ENCODE measurements around the gene RERE. TPM values are rescaled to one million over a fixed set of nuclear protein-coding genes. Genes with fewer than 3 reads are reported as not detected.

RERE gene
- total RNA-seq, 2 donors from 2014 or later = 74.5 to 128 TPM

- Histone ChIP-seq H3K4me3 (no peak overlapping the region), H3K9me3 (no peaks in the 10 kb centered on the region), H3K27ac (no peak overlapping the region), H3K4me1 (peaks cover 4% of the 10 kb centered on the region), H3K27me3 (no peaks in the 10 kb centered on the region), H3K36me3 (replicated peaks in 1 of 2; ENCODE audit: insufficient read depth in 1 of 2, low read depth in 2 of 2) (no peaks in the 10 kb centered on the region)
- 84 to 95% methylated on average over 5 of the region's 5 CpGs for WGBS, 2 donors
- no peak for ATAC-seq
- DNase-seq = no peak
- intact Hi-C loops (cut with DNase I) = no loop called here
- TF ChIP-seq CTCF (IDR thresholded peaks at IDR 0.05) = no peak
- TF ChIP-seq POLR2A (IDR thresholded peaks at IDR 0.05) = no peak
Measured at GRCh38 chr1:8607906-8608305, 209.5 kb downstream of the RERE start.

- intact Hi-C loops (cut with DNase I) = no loop called here
- H3K9me3 ChIP-seq = no peaks in the 10 kb centered on the region
- no peak overlapping the region for H3K27ac ChIP-seq
- H3K4me3 ChIP-seq = no peak overlapping the region
- no peaks in the 10 kb centered on the region for H3K36me3 ChIP-seq (replicated peaks in 1 of 2; ENCODE audit: insufficient read depth in 1 of 2, low read depth in 2 of 2)
- ATAC-seq (no peak), DNase-seq (no peak)
- H3K27me3 ChIP-seq = no peaks in the 10 kb centered on the region
- H3K4me1 ChIP-seq = no peaks in the 10 kb centered on the region
- no peak for TF ChIP-seq POLR2A (IDR thresholded peaks at IDR 0.05)
- TF ChIP-seq CTCF (IDR thresholded peaks at IDR 0.05) = no peak
- WGBS, 2 donors = 45 to 59% methylated on average over 7 of the region's 7 CpGs
Measured at GRCh38 chr1:8604041-8604945, 213.1 kb downstream of the RERE start.

- TF ChIP-seq CTCF (IDR thresholded peaks at IDR 0.05) (no peak), POLR2A (IDR thresholded peaks at IDR 0.05) (no peak)
- intact Hi-C loops (cut with DNase I) = no loop called here
- Histone ChIP-seq H3K4me1 (peaks cover 9% of the 10 kb centered on the region), H3K4me3 (no peak overlapping the region), H3K36me3 (replicated peaks in 1 of 2; ENCODE audit: insufficient read depth in 1 of 2, low read depth in 2 of 2) (no peaks in the 10 kb centered on the region), H3K27ac (no peak overlapping the region), H3K9me3 (no peaks in the 10 kb centered on the region), H3K27me3 (no peaks in the 10 kb centered on the region)
- no peak for ATAC-seq
- 73 to 81% methylated on average over 4 of the region's 4 CpGs for WGBS, 2 donors
- no peak for DNase-seq
Measured at GRCh38 chr1:8603220-8603616, 214.2 kb downstream of the RERE start.

GRCh38 chr1:8602471-8603219, 214.8 kb downstream of the RERE start:
- H3K27ac ChIP-seq = no peak overlapping the region
- H3K9me3 ChIP-seq = no peaks in the 10 kb centered on the region
- DNase-seq (no peak), ATAC-seq (no peak)
- H3K36me3 ChIP-seq (replicated peaks in 1 of 2; ENCODE audit: insufficient read depth in 1 of 2, low read depth in 2 of 2) = no peaks in the 10 kb centered on the region
- peaks cover 14% of the 10 kb centered on the region for H3K4me1 ChIP-seq
- intact Hi-C loops (cut with DNase I) = no loop called here
- no peak overlapping the region for H3K4me3 ChIP-seq
- WGBS, 2 donors = 68 to 71% methylated on average over 5 of the region's 5 CpGs
- TF ChIP-seq POLR2A (IDR thresholded peaks at IDR 0.05) (no peak), CTCF (IDR thresholded peaks at IDR 0.05) (no peak)
- H3K27me3 ChIP-seq = no peaks in the 10 kb centered on the region

Measured in body of pancreas (tissue), 4 donors.